Activated naive CD8-positive, alpha-beta T cell treated with anti-CD3 and anti-CD28 coated beads for 36 hours (primary cell): ENCODE data around the gene LIMK1. TPM values are rescaled to one million over a fixed set of nuclear protein-coding genes. Genes with fewer than 3 reads are reported as not detected.

Experiments
- DNase-seq: peaks from one replicate; pipeline ENCODE4 v3.0.0; 2021
- H3K27ac Mint-ChIP-seq: one replicate; pipeline ENCODE4 v1.8.0; 2022; ENCODE audit warnings: mild to moderate bottlenecking, moderate library complexity, mixed read lengths
- H3K27me3 Mint-ChIP-seq: one replicate; pipeline ENCODE4 v1.8.0; 2022; ENCODE audit warnings: mild to moderate bottlenecking, mixed read lengths
- H3K36me3 Mint-ChIP-seq: one replicate; pipeline ENCODE4 v1.8.0; 2021; ENCODE audit warnings: mild to moderate bottlenecking, mixed read lengths
- H3K4me1 Mint-ChIP-seq: one replicate; pipeline ENCODE4 v1.8.0; 2021; ENCODE audit warnings: mixed read lengths
- H3K4me3 Mint-ChIP-seq: one replicate; pipeline ENCODE4 v1.8.0; 2022; ENCODE audit warnings: mild to moderate bottlenecking, moderate library complexity, mixed read lengths
- H3K9me3 Mint-ChIP-seq: one replicate; pipeline ENCODE4 v1.8.0; 2022; ENCODE audit warnings: mixed read lengths
- total RNA-seq, 2 experiments: library from RNA; stranded (reverse); gene quantifications; one replicate each; pipeline ENCODE4 v1.2.3, GENCODE V29; 2021

The LIMK1 gene
- total RNA-seq, 2 experiments from 2014 or later = 16.9 to 19.5 TPM

GRCh38 chr7:74049997-74050798 is 33.4 kb upstream of the LIMK1 start:
- DNase-seq = no peak
- H3K36me3 Mint-ChIP-seq = no peaks in the 10 kb centered on the region
- no peaks in the 10 kb centered on the region for H3K4me1 Mint-ChIP-seq
- no peak overlapping the region for H3K27ac Mint-ChIP-seq
- H3K4me3 Mint-ChIP-seq = no peak overlapping the region
- H3K9me3 Mint-ChIP-seq = no peaks in the 10 kb centered on the region
- peaks cover 4% of the 10 kb centered on the region for H3K27me3 Mint-ChIP-seq

GRCh38 chr7:74051193-74051592 is 32.4 kb upstream of the LIMK1 start:
- no peak for DNase-seq
- no peak overlapping the region for H3K4me3 Mint-ChIP-seq
- H3K27ac Mint-ChIP-seq = no peak overlapping the region
- H3K9me3 Mint-ChIP-seq = no peaks in the 10 kb centered on the region
- H3K27me3 Mint-ChIP-seq = peaks cover 4% of the 10 kb centered on the region
- no peaks in the 10 kb centered on the region for H3K36me3 Mint-ChIP-seq
- no peaks in the 10 kb centered on the region for H3K4me1 Mint-ChIP-seq

- no peaks in the 10 kb centered on the region for H3K36me3 Mint-ChIP-seq
- H3K4me1 Mint-ChIP-seq = no peaks in the 10 kb centered on the region
- H3K4me3 Mint-ChIP-seq = no peak overlapping the region
- no peaks in the 10 kb centered on the region for H3K9me3 Mint-ChIP-seq
- DNase-seq = no peak
- H3K27me3 Mint-ChIP-seq = peaks cover 4% of the 10 kb centered on the region
- no peak overlapping the region for H3K27ac Mint-ChIP-seq
Measured at GRCh38 chr7:74051629-74052410, 31.8 kb upstream of the LIMK1 start.

GRCh38 chr7:74052628-74053027 is 31.0 kb upstream of the LIMK1 start:
- no peak overlapping the region for H3K4me3 Mint-ChIP-seq
- peaks cover 4% of the 10 kb centered on the region for H3K27me3 Mint-ChIP-seq
- H3K27ac Mint-ChIP-seq = no peak overlapping the region
- H3K36me3 Mint-ChIP-seq = no peaks in the 10 kb centered on the region
- no peaks in the 10 kb centered on the region for H3K4me1 Mint-ChIP-seq
- no peak for DNase-seq
- no peaks in the 10 kb centered on the region for H3K9me3 Mint-ChIP-seq

GRCh38 chr7:74053589-74054186 is 29.9 kb upstream of the LIMK1 start:
- no peak for DNase-seq
- H3K9me3 Mint-ChIP-seq = no peaks in the 10 kb centered on the region
- peaks cover 10% of the 10 kb centered on the region for H3K27me3 Mint-ChIP-seq
- H3K27ac Mint-ChIP-seq = no peak overlapping the region
- H3K4me1 Mint-ChIP-seq = no peaks in the 10 kb centered on the region
- no peaks in the 10 kb centered on the region for H3K36me3 Mint-ChIP-seq
- no peak overlapping the region for H3K4me3 Mint-ChIP-seq

- Mint-ChIP-seq H3K9me3 (no peaks in the 10 kb centered on the region), H3K36me3 (no peaks in the 10 kb centered on the region), H3K27ac (no peak overlapping the region)
Measured at GRCh38 chr7:74056096-74056915, 27.3 kb upstream of the LIMK1 start.

GRCh38 chr7:74057216-74057925 is 26.2 kb upstream of the LIMK1 start:
- DNase-seq = no peak
- H3K4me1 Mint-ChIP-seq = no peaks in the 10 kb centered on the region
- H3K36me3 Mint-ChIP-seq = no peaks in the 10 kb centered on the region
- no peak overlapping the region for H3K27ac Mint-ChIP-seq
- peaks cover 8% of the 10 kb centered on the region for H3K27me3 Mint-ChIP-seq
- H3K4me3 Mint-ChIP-seq = no peak overlapping the region
- no peaks in the 10 kb centered on the region for H3K9me3 Mint-ChIP-seq

More at GRCh38 chr7:74056096-74056915, 27.3 kb upstream of the LIMK1 start:
- peaks cover 10% of the 10 kb centered on the region for H3K27me3 Mint-ChIP-seq
- no peak for DNase-seq
- H3K4me3 Mint-ChIP-seq = no peak overlapping the region
- H3K4me1 Mint-ChIP-seq = no peaks in the 10 kb centered on the region

- H3K9me3 Mint-ChIP-seq = no peaks in the 10 kb centered on the region
- no peaks in the 10 kb centered on the region for H3K4me1 Mint-ChIP-seq
- H3K36me3 Mint-ChIP-seq = no peaks in the 10 kb centered on the region
- no peak overlapping the region for H3K27ac Mint-ChIP-seq
- no peak overlapping the region for H3K4me3 Mint-ChIP-seq
- peaks cover 6% of the 10 kb centered on the region for H3K27me3 Mint-ChIP-seq
- DNase-seq = no peak
Measured at GRCh38 chr7:74057987-74058386, 25.6 kb upstream of the LIMK1 start.

- no peak for DNase-seq
- Mint-ChIP-seq H3K27ac (no peak overlapping the region), H3K36me3 (no peaks in the 10 kb centered on the region), H3K4me3 (no peak overlapping the region), H3K9me3 (no peaks in the 10 kb centered on the region), H3K27me3 (peaks cover 6% of the 10 kb centered on the region), H3K4me1 (no peaks in the 10 kb centered on the region)
Measured at GRCh38 chr7:74058486-74058885, 25.1 kb upstream of the LIMK1 start.

- no peak for DNase-seq
- Mint-ChIP-seq H3K27me3 (peaks cover 6% of the 10 kb centered on the region), H3K27ac (no peak overlapping the region), H3K4me1 (no peaks in the 10 kb centered on the region), H3K36me3 (no peaks in the 10 kb centered on the region), H3K9me3 (no peaks in the 10 kb centered on the region), H3K4me3 (no peak overlapping the region)
Measured at GRCh38 chr7:74059037-74059436, 24.6 kb upstream of the LIMK1 start.

GRCh38 chr7:74059681-74060588 is 23.7 kb upstream of the LIMK1 start:
- Mint-ChIP-seq H3K27me3 (peaks cover 6% of the 10 kb centered on the region), H3K27ac (no peak overlapping the region), H3K4me3 (no peak overlapping the region), H3K36me3 (no peaks in the 10 kb centered on the region), H3K9me3 (no peaks in the 10 kb centered on the region), H3K4me1 (no peaks in the 10 kb centered on the region)
- no peak for DNase-seq

GRCh38 chr7:74061840-74062539 is 21.6 kb upstream of the LIMK1 start:
- no peaks in the 10 kb centered on the region for H3K4me1 Mint-ChIP-seq
- peak; percentile 41 for DNase-seq
- no peak overlapping the region for H3K27ac Mint-ChIP-seq
- H3K27me3 Mint-ChIP-seq = peaks cover 6% of the 10 kb centered on the region
- no peak overlapping the region for H3K4me3 Mint-ChIP-seq
- H3K36me3 Mint-ChIP-seq = no peaks in the 10 kb centered on the region
- no peaks in the 10 kb centered on the region for H3K9me3 Mint-ChIP-seq

- no peaks in the 10 kb centered on the region for H3K36me3 Mint-ChIP-seq
- DNase-seq = no peak
- H3K27me3 Mint-ChIP-seq = peaks cover 1% of the 10 kb centered on the region
- no peak overlapping the region for H3K27ac Mint-ChIP-seq
- no peak overlapping the region for H3K4me3 Mint-ChIP-seq
- no peaks in the 10 kb centered on the region for H3K4me1 Mint-ChIP-seq
- no peaks in the 10 kb centered on the region for H3K9me3 Mint-ChIP-seq
Measured at GRCh38 chr7:74063223-74063641, 20.4 kb upstream of the LIMK1 start.
